Measurements from ENCODE around the gene USP5. TPM values are rescaled to one million over a fixed set of nuclear protein-coding genes. Genes with fewer than 3 reads are reported as not detected.

The USP5 gene
- total and polyA plus RNA-seq, 2 experiments from 2014 or later = 61.6 to 78.9 TPM

- no peaks in the 10 kb centered on the region for H4K20me1 ChIP-seq (ENCODE audit: insufficient read depth, poor library complexity, severe bottlenecking)
- no peaks in the 10 kb centered on the region for H3K9me3 ChIP-seq (ENCODE audit: low read depth)
- TF ChIP-seq CTCF (IDR thresholded peaks at IDR 0.05; ENCODE audit: poor library complexity) = no peak
- TF ChIP-seq EZH2 (IDR thresholded peaks at IDR 0.05; ENCODE audit: borderline replicate concordance) = no peak
- no peak for TF ChIP-seq EZH2phosphoT487 (IDR thresholded peaks at IDR 0.05; ENCODE audit: low read depth, severe bottlenecking, unreplicated experiment)
- no peaks in the 10 kb centered on the region for H3K36me3 ChIP-seq (replicated peaks; ENCODE audit: insufficient read depth, low read depth)
- no peaks in the 10 kb centered on the region for H3K9me2 ChIP-seq (replicated peaks; ENCODE audit: insufficient read depth)
- no peak overlapping the region for H3K4me3 ChIP-seq
- WGBS (ENCODE audit: low lambda C conversion rate, missing lambda C conversion rate) = 88% methylated on average over 2 of the region's 2 CpGs
- no peak overlapping the region for H3K4me2 ChIP-seq
- no peak overlapping the region for H3K27ac ChIP-seq
- no peaks in the 10 kb centered on the region for H3K27me3 ChIP-seq
- DNase-seq (ENCODE audit: low spot score) = no peak
- H3K4me1 ChIP-seq (ENCODE audit: insufficient read depth) = peaks cover 5% of the 10 kb centered on the region
- H2AFZ ChIP-seq = no peak overlapping the region
- H3K79me2 ChIP-seq = no peaks in the 10 kb centered on the region
Observed at GRCh38 chr12:6847676-6848075, 4.3 kb upstream of the USP5 start.

- H3K4me2 ChIP-seq = no peak overlapping the region
- no peak overlapping the region for H3K27ac ChIP-seq
- DNase-seq (ENCODE audit: low spot score) = no peak
- TF ChIP-seq CTCF (IDR thresholded peaks at IDR 0.05; ENCODE audit: poor library complexity) (no peak), EZH2phosphoT487 (IDR thresholded peaks at IDR 0.05; ENCODE audit: low read depth, severe bottlenecking, unreplicated experiment) (no peak), EZH2 (IDR thresholded peaks at IDR 0.05; ENCODE audit: borderline replicate concordance) (no peak)
- no peak overlapping the region for H2AFZ ChIP-seq
- peaks cover 13% of the 10 kb centered on the region for H3K4me1 ChIP-seq (ENCODE audit: insufficient read depth)
- no peaks in the 10 kb centered on the region for H4K20me1 ChIP-seq (ENCODE audit: insufficient read depth, poor library complexity, severe bottlenecking)
- no peaks in the 10 kb centered on the region for H3K9me3 ChIP-seq (ENCODE audit: low read depth)
- H3K4me3 ChIP-seq = no peak overlapping the region
- 95% methylated on average over 2 of the region's 2 CpGs for WGBS (ENCODE audit: low lambda C conversion rate, missing lambda C conversion rate)
- H3K27me3 ChIP-seq = no peaks in the 10 kb centered on the region
- H3K36me3 ChIP-seq (replicated peaks; ENCODE audit: insufficient read depth, low read depth) = no peaks in the 10 kb centered on the region
- H3K79me2 ChIP-seq = peaks cover 13% of the 10 kb centered on the region
- no peaks in the 10 kb centered on the region for H3K9me2 ChIP-seq (replicated peaks; ENCODE audit: insufficient read depth)
Observed at GRCh38 chr12:6849427-6849826, 2.5 kb upstream of the USP5 start.

- TF ChIP-seq CTCF (IDR thresholded peaks at IDR 0.05; ENCODE audit: poor library complexity) (no peak), EZH2 (IDR thresholded peaks at IDR 0.05; ENCODE audit: borderline replicate concordance) (no peak), EZH2phosphoT487 (IDR thresholded peaks at IDR 0.05; ENCODE audit: low read depth, severe bottlenecking, unreplicated experiment) (no peak)
- H4K20me1 ChIP-seq (ENCODE audit: insufficient read depth, poor library complexity, severe bottlenecking) = no peaks in the 10 kb centered on the region
- H3K9me2 ChIP-seq (replicated peaks; ENCODE audit: insufficient read depth) = no peaks in the 10 kb centered on the region
- no peaks in the 10 kb centered on the region for H3K27me3 ChIP-seq
- peak overlapping the region; percentile 69 for H3K27ac ChIP-seq
- peaks cover 13% of the 10 kb centered on the region for H3K4me1 ChIP-seq (ENCODE audit: insufficient read depth)
- H3K9me3 ChIP-seq (ENCODE audit: low read depth) = no peaks in the 10 kb centered on the region
- no peak overlapping the region for H3K4me3 ChIP-seq
- H3K4me2 ChIP-seq = peak overlapping the region; percentile 76
- H3K36me3 ChIP-seq (replicated peaks; ENCODE audit: insufficient read depth, low read depth) = no peaks in the 10 kb centered on the region
- WGBS (ENCODE audit: low lambda C conversion rate, missing lambda C conversion rate) = 90% methylated on average over 10 of the region's 10 CpGs
- H3K79me2 ChIP-seq = peaks cover 19% of the 10 kb centered on the region
- no peak for DNase-seq (ENCODE audit: low spot score)
- H2AFZ ChIP-seq = no peak overlapping the region
Observed at GRCh38 chr12:6849976-6850560, 1.9 kb upstream of the USP5 start.

Data from hepatocyte (in vitro differentiated cells).